ENCODE data around the gene PSD2. TPM values are rescaled to one million over a fixed set of nuclear protein-coding genes. Genes with fewer than 3 reads are reported as not detected.

Gene PSD2
- total RNA-seq, 1 experiment from 2014 or later, result not detected

- Histone ChIP-seq H3K4me3 (ENCODE audit: low read length) (no peak overlapping the region), H2AFZ (ENCODE audit: low read length) (no peak overlapping the region), H3F3A (ENCODE audit: low read length, unreplicated experiment) (no peaks in the 10 kb centered on the region), H3K4me1 (ENCODE audit: insufficient read depth, low read length) (no peaks in the 10 kb centered on the region), H3K79me2 (ENCODE audit: low read length) (no peaks in the 10 kb centered on the region), H3K27ac (ENCODE audit: low read length) (no peak overlapping the region), H3K36me3 (ENCODE audit: low read depth, low read length) (no peaks in the 10 kb centered on the region), H3K4me2 (ENCODE audit: low read length) (no peak overlapping the region), H3K9me3 (ENCODE audit: low read length) (no peaks in the 10 kb centered on the region), H3K9ac (ENCODE audit: low read length) (no peak overlapping the region), H4K20me1 (ENCODE audit: low read length) (no peaks in the 10 kb centered on the region), H3K9me2 (replicated peaks; ENCODE audit: low read length) (no peaks in the 10 kb centered on the region), H3K27me3 (ENCODE audit: low read length) (no peaks in the 10 kb centered on the region)
- ATAC-seq (no peak), DNase-seq (no peak)
- BruUV-seq (replicated peaks), result no TSS peak
- TF ChIP-seq EZH2phosphoT487 (IDR thresholded peaks at IDR 0.05; ENCODE audit: borderline replicate concordance, low read length) (no peak), CTCF (conservative IDR thresholded peaks at IDR 0.05; ENCODE audit: low read depth, low read length) (no peak), EZH2 (IDR thresholded peaks at IDR 0.05; ENCODE audit: low read length, unreplicated experiment) (no peak)
- intact Hi-C loops (cut with micrococcal nuclease), result no loop called here
- POLR2A ChIA-PET (ENCODE audit: unreplicated experiment), result no interaction called here
- CTCF ChIA-PET, result no interaction called here
These were observed 58.5 kb downstream of the PSD2 start for GRCh38 chr5:139854029-139854605.

GRCh38 chr5:139854953-139855352, 59.3 kb downstream of the PSD2 start:
- Histone ChIP-seq H3K79me2 (ENCODE audit: low read length) (no peaks in the 10 kb centered on the region), H3K27me3 (ENCODE audit: low read length) (no peaks in the 10 kb centered on the region), H2AFZ (ENCODE audit: low read length) (no peak overlapping the region), H3K36me3 (ENCODE audit: low read depth, low read length) (no peaks in the 10 kb centered on the region), H3K4me2 (ENCODE audit: low read length) (no peak overlapping the region), H3K9me3 (ENCODE audit: low read length) (no peaks in the 10 kb centered on the region), H3K27ac (ENCODE audit: low read length) (no peak overlapping the region), H3F3A (ENCODE audit: low read length, unreplicated experiment) (no peaks in the 10 kb centered on the region), H3K9ac (ENCODE audit: low read length) (no peak overlapping the region), H3K4me1 (ENCODE audit: insufficient read depth, low read length) (no peaks in the 10 kb centered on the region), H4K20me1 (ENCODE audit: low read length) (no peaks in the 10 kb centered on the region), H3K4me3 (ENCODE audit: low read length) (no peak overlapping the region), H3K9me2 (replicated peaks; ENCODE audit: low read length) (no peaks in the 10 kb centered on the region)
- intact Hi-C loops (cut with micrococcal nuclease), result no loop called here
- ATAC-seq, result no peak
- no TSS peak for BruUV-seq (replicated peaks)
- ChIA-PET POLR2A (ENCODE audit: unreplicated experiment) (no interaction called here), CTCF (no interaction called here)
- no peak for TF ChIP-seq CTCF (conservative IDR thresholded peaks at IDR 0.05; ENCODE audit: low read depth, low read length)
- TF ChIP-seq EZH2 (IDR thresholded peaks at IDR 0.05; ENCODE audit: low read length, unreplicated experiment), result no peak
- no peak for TF ChIP-seq EZH2phosphoT487 (IDR thresholded peaks at IDR 0.05; ENCODE audit: borderline replicate concordance, low read length)
- no peak for DNase-seq

- TF ChIP-seq CTCF (conservative IDR thresholded peaks at IDR 0.05; ENCODE audit: low read depth, low read length) (no peak), EZH2 (IDR thresholded peaks at IDR 0.05; ENCODE audit: low read length, unreplicated experiment) (no peak), EZH2phosphoT487 (IDR thresholded peaks at IDR 0.05; ENCODE audit: borderline replicate concordance, low read length) (no peak)
- ATAC-seq, result no peak
- BruUV-seq (replicated peaks), result no TSS peak
- Histone ChIP-seq H3K9ac (ENCODE audit: low read length) (no peak overlapping the region), H3K4me3 (ENCODE audit: low read length) (no peak overlapping the region), H4K20me1 (ENCODE audit: low read length) (no peaks in the 10 kb centered on the region), H3K9me2 (replicated peaks; ENCODE audit: low read length) (no peaks in the 10 kb centered on the region), H3K4me2 (ENCODE audit: low read length) (no peak overlapping the region), H3K27me3 (ENCODE audit: low read length) (no peaks in the 10 kb centered on the region), H3K79me2 (ENCODE audit: low read length) (no peaks in the 10 kb centered on the region), H3F3A (ENCODE audit: low read length, unreplicated experiment) (no peaks in the 10 kb centered on the region), H2AFZ (ENCODE audit: low read length) (no peak overlapping the region), H3K27ac (ENCODE audit: low read length) (no peak overlapping the region), H3K36me3 (ENCODE audit: low read depth, low read length) (no peaks in the 10 kb centered on the region), H3K9me3 (ENCODE audit: low read length) (no peaks in the 10 kb centered on the region), H3K4me1 (ENCODE audit: insufficient read depth, low read length) (no peaks in the 10 kb centered on the region)
- intact Hi-C loops (cut with micrococcal nuclease), result no loop called here
- CTCF ChIA-PET, result no interaction called here
- DNase-seq, result no peak
- POLR2A ChIA-PET (ENCODE audit: unreplicated experiment), result no interaction called here
These were observed 59.8 kb downstream of the PSD2 start for GRCh38 chr5:139855451-139855850.
